HL-60 (cell line): Measurements from ENCODE around the gene MYBPC3.
"Not testable (repeated sequence)": the region's sequence is repeated elsewhere in the genome, so short reads cannot be mapped to it uniquely, and the experiment has no call there.

Experiments
- DNase-seq, 2 experiments: peaks; one replicate each; pipeline ENCODE4 v3.0.0-alpha.2; 2010 to 2020; ENCODE audit warnings: low read depth in 1 of 2, low spot score in 1 of 2
- H3K27ac ChIP-seq: fragments of 250-450 bp; sonication (Bioruptor Pico); replicated peaks from 2 replicates; pipeline ENCODE4 v1.5.1; 2020; ENCODE audit warnings: mild to moderate bottlenecking, moderate library complexity
- H3K27me3 ChIP-seq: fragments of 250-450 bp; sonication (Bioruptor Pico); 2 replicates; pipeline ENCODE4 v1.5.1; 2021; ENCODE audit warnings: mild to moderate bottlenecking, moderate library complexity; ENCODE audit not compliant: insufficient read depth, poor library complexity, severe bottlenecking
- H3K4me3 ChIP-seq: replicated peaks from 2 replicates; pipeline ENCODE4 v1.5.1; 2011; ENCODE audit warnings: mild to moderate bottlenecking, control low read depth, low read length; ENCODE audit not compliant: insufficient read depth
- GABPA ChIP-seq: IDR thresholded peaks from 2 replicates; pipeline ENCODE4 v1.6.1; 2012; ENCODE audit warnings: low read depth
- POLR2AphosphoS5 ChIP-seq: IDR thresholded peaks from 2 replicates; pipeline ENCODE4 v1.6.1; 2012; ENCODE audit warnings: low read depth
- SPI1 ChIP-seq: IDR thresholded peaks from 2 replicates; pipeline ENCODE4 v1.6.1; 2012; ENCODE audit warnings: low read depth, mild to moderate bottlenecking, borderline replicate concordance
- TF ChIP-seq, protein P1 (sequence below): IDR thresholded peaks from 2 replicates; pipeline ENCODE4 v1.6.1; 2012; ENCODE audit warnings: low read depth; ENCODE audit not compliant: insufficient replicate concordance
- TF ChIP-seq, protein P2 (sequence below): IDR thresholded peaks from one replicate; pipeline ENCODE4 v1.5.1; 2011; ENCODE audit warnings: low read length, control low read depth, inconsistent platforms; ENCODE audit not compliant: insufficient read depth

The MYBPC3 gene

DNA sequence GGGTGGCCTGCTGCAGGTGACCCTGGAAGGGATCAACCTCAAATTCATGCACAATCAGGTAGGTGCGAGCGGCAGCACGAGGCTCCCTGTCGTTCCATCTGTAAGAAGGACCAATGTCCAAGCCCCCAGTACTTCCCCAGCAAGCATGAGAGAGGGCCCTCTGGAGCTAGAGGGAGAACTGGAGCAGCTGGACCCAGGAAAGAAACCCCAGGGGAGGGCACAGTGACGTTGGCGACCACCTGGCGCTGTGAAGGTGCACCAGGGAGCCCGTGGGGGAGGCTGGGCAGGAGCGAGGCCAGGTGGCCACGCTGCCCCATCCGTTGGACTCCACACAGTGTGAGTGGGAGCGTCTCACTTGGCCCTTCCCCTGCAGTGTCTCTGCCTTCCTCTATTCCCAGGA lies 28.0 kb downstream of the MYBPC3 start:
- H3K27me3 ChIP-seq: no peaks in the 10 kb centered on the region

GRCh38 chr11:47318166-47318565 lies 34.3 kb downstream of the MYBPC3 start:
- H3K27ac ChIP-seq: no peak overlapping the region
- TF ChIP-seq POLR2AphosphoS5: no peak
- TF ChIP-seq GABPA: no peak
- TF ChIP-seq, protein P1, sequence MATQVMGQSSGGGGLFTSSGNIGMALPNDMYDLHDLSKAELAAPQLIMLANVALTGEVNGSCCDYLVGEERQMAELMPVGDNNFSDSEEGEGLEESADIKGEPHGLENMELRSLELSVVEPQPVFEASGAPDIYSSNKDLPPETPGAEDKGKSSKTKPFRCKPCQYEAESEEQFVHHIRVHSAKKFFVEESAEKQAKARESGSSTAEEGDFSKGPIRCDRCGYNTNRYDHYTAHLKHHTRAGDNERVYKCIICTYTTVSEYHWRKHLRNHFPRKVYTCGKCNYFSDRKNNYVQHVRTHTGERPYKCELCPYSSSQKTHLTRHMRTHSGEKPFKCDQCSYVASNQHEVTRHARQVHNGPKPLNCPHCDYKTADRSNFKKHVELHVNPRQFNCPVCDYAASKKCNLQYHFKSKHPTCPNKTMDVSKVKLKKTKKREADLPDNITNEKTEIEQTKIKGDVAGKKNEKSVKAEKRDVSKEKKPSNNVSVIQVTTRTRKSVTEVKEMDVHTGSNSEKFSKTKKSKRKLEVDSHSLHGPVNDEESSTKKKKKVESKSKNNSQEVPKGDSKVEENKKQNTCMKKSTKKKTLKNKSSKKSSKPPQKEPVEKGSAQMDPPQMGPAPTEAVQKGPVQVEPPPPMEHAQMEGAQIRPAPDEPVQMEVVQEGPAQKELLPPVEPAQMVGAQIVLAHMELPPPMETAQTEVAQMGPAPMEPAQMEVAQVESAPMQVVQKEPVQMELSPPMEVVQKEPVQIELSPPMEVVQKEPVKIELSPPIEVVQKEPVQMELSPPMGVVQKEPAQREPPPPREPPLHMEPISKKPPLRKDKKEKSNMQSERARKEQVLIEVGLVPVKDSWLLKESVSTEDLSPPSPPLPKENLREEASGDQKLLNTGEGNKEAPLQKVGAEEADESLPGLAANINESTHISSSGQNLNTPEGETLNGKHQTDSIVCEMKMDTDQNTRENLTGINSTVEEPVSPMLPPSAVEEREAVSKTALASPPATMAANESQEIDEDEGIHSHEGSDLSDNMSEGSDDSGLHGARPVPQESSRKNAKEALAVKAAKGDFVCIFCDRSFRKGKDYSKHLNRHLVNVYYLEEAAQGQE: no peak
- TF ChIP-seq, protein P2, sequence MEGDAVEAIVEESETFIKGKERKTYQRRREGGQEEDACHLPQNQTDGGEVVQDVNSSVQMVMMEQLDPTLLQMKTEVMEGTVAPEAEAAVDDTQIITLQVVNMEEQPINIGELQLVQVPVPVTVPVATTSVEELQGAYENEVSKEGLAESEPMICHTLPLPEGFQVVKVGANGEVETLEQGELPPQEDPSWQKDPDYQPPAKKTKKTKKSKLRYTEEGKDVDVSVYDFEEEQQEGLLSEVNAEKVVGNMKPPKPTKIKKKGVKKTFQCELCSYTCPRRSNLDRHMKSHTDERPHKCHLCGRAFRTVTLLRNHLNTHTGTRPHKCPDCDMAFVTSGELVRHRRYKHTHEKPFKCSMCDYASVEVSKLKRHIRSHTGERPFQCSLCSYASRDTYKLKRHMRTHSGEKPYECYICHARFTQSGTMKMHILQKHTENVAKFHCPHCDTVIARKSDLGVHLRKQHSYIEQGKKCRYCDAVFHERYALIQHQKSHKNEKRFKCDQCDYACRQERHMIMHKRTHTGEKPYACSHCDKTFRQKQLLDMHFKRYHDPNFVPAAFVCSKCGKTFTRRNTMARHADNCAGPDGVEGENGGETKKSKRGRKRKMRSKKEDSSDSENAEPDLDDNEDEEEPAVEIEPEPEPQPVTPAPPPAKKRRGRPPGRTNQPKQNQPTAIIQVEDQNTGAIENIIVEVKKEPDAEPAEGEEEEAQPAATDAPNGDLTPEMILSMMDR: no peak
- no peak for TF ChIP-seq SPI1
- no peak for DNase-seq
- no peak overlapping the region for H3K4me3 ChIP-seq
- no peaks in the 10 kb centered on the region for H3K27me3 ChIP-seq

More for the DNA sequence above, 28.0 kb downstream of the MYBPC3 start:
- TF ChIP-seq, protein P1: no peak
- TF ChIP-seq, protein P2: no peak
- no peak for TF ChIP-seq GABPA
- no peak for TF ChIP-seq POLR2AphosphoS5
- no peak for DNase-seq
- H3K4me3 ChIP-seq: no peak overlapping the region
- H3K27ac ChIP-seq: no peak overlapping the region

DNA sequence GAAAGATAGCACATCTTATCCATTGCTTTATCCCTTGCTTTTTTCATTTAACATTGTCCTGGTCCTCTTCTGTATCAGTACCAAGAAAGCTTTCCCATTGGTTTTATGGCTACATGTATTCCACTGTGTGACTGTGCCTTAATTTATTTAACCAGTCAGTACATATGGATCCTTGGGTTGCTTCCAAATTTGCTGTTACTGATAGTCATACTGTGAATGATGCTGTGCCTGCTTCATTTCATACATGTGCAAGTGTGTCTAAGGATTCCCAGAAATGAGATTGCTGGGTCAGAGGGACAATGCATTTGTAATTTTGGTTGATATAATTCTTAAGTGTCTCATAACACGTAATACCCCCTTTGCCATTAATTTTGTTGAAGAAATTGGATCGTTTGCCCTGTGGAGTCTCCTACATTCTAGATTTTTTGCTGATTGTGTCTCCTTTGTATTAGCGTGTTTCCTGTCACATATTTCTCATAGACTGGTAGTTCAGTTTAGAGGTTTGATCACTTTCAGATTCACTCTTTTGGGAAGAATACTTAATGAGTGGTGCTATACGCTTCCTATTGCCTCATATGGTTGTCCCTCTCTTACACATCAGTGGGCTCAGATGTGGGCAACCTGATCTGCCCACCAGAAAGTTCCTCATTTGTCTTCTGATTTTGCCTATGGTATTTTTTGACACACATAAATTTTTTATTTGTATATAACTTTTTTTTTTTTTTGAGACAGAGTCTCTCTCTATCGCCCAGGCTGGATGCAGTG lies 35.3 kb downstream of the MYBPC3 start:
- Histone ChIP-seq H3K4me3 (no peak overlapping the region), H3K27ac (no peak overlapping the region), H3K27me3 (no peaks in the 10 kb centered on the region)
- no peak for DNase-seq
- TF ChIP-seq SPI1: no peak
- TF ChIP-seq, protein P1: no peak
- no peak for TF ChIP-seq POLR2AphosphoS5
- no peak for TF ChIP-seq GABPA
- TF ChIP-seq, protein P2: no peak

DNA sequence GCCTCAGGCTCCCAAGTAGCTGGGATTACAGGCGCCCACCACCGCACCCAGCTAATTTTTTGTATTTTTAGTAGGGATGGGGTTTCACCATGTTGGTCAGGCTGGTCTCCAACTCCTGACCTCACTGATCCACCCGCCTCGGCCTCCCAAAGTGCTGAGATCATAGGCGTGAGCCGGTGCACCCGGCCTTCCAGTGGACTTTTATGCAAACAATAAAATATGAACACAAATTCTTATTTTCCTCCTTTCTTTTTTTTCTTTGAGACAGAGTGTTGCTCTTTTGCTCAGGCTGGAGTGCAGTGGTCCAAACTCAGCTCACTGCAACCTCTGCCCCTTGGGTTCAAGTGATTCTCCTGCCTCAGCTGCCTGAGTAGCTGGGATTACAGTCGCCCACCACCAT lies 36.0 kb downstream of the MYBPC3 start:
- DNase-seq, H3K27me3 ChIP-seq, H3K4me3 ChIP-seq, H3K27ac ChIP-seq: not testable (repeated sequence)
